K562 (cell line): ENCODE data around the gene ARL4C. TPM values are rescaled to one million over a fixed set of nuclear protein-coding genes. Genes with fewer than 3 reads are reported as not detected.

Experiments
- ATAC-seq: fragments of 200-7000 bp; cut with Tn5 transposase; 3 replicates; pipeline ENCODE4 v1.9.1; 2020; ENCODE audit warnings: moderate library complexity
- BruUV-seq: library from RNA; stranded (reverse); fragments of 400-500 nt; replicated peaks from 2 replicates; lab custom pipeline; 2021; lab: Mats Ljungman, UMichigan
- CTCF ChIA-PET: fragments of 300-600 bp; formaldehyde crosslinking; extraction: SDS; loops from one replicate; lab custom pipeline; 2021; ENCODE audit warnings: low intra/inter-chr PET ratio; lab: Yijun Ruan, JAX
- POLR2A ChIA-PET: fragments of 300-600, 350-650 bp; sonication (Branson Sonifier 250); formaldehyde crosslinking; extraction: SDS; loops from one replicate; lab custom pipeline; 2021; ENCODE audit warnings: antibody characterized with exemption, inconsistent platforms; lab: Yijun Ruan, JAX
- DNase-seq, 4 experiments: peaks; one replicate each; pipeline versions ENCODE4 v3.0.0 to v3.0.0-alpha.2; 2011 to 2018; ENCODE audit warnings: low spot score in 3 of 4, mixed read lengths in 3 of 4; ENCODE audit errors: extremely low read depth in 1 of 4
- FAIRE-seq: peaks from 2 replicates; lab custom pipeline; 2011; peaks lifted over from hg19 to GRCh38; lab: Jason Lieb, UNC
- H2AFZ ChIP-seq: 2 replicates; pipeline ENCODE4 v1.6.0; 2011; ENCODE audit warnings: low read depth, low read length, control low read depth, inconsistent platforms
- H3K27ac ChIP-seq: fragments of 200-600 bp; 3 replicates; pipeline ENCODE4 v1.8.0; 2011; ENCODE audit warnings: low read depth, mild to moderate bottlenecking, control low read depth, inconsistent platforms, low read length, moderate library complexity, mixed read lengths; ENCODE audit errors: extremely low read depth
- H3K27me3 ChIP-seq, 2 experiments: fragments of 300-600 bp in 1 of 2; 2 replicates in 1 of 2; 3 replicates in 1 of 2; pipeline versions ENCODE4 v1.6.0 to v1.8.0; 2011; ENCODE audit warnings: inconsistent platforms in 2 of 2, low read length in 2 of 2, mild to moderate bottlenecking in 1 of 2, mixed read lengths in 1 of 2, moderate library complexity in 1 of 2; ENCODE audit not compliant: control insufficient read depth in 2 of 2, insufficient read depth in 2 of 2
- H3K36me3 ChIP-seq: fragments of 300-600 bp; 3 replicates; pipeline ENCODE4 v1.8.0; 2011; ENCODE audit warnings: mild to moderate bottlenecking, low read length, inconsistent platforms; ENCODE audit not compliant: control insufficient read depth, insufficient read depth
- H3K4me1 ChIP-seq, 2 experiments: fragments of 200-600 bp in 1 of 2; replicated peaks in 1 of 2; 2 replicates in 1 of 2; 3 replicates in 1 of 2; pipeline versions ENCODE4 v1.5.1 to v1.8.0; 2011; ENCODE audit warnings: inconsistent platforms in 2 of 2, low read length in 2 of 2, mild to moderate bottlenecking in 1 of 2, mixed read lengths in 1 of 2, moderate library complexity in 1 of 2; ENCODE audit not compliant: control insufficient read depth in 2 of 2, insufficient read depth in 2 of 2
- H3K4me2 ChIP-seq: 2 replicates; pipeline ENCODE4 v1.6.1; 2011; ENCODE audit warnings: low read length, control low read depth, inconsistent platforms, mixed read lengths; ENCODE audit not compliant: insufficient read depth
- H3K4me3 ChIP-seq: fragments of 200-600 bp; sonication (generic), shearing (Covaris generic); 2 replicates; pipeline ENCODE4 v1.5.1; 2016; ENCODE audit warnings: control low read depth, inconsistent platforms
- H3K79me2 ChIP-seq: fragments of 200-600 bp; 3 replicates; pipeline ENCODE4 v1.8.0; 2011; ENCODE audit warnings: low read length, inconsistent platforms; ENCODE audit not compliant: control insufficient read depth, insufficient read depth
- H3K9ac ChIP-seq, 2 experiments: 2 replicates each; pipeline versions ENCODE4 v1.6.0 to v1.6.1; 2011; ENCODE audit warnings: low read depth in 2 of 2, low read length in 2 of 2, control low read depth in 1 of 2, inconsistent platforms in 1 of 2, mild to moderate bottlenecking in 1 of 2, mixed read lengths in 1 of 2; ENCODE audit not compliant: insufficient read depth in 1 of 2
- H3K9me1 ChIP-seq: one replicate; pipeline ENCODE4 v1.6.0; 2011; ENCODE audit warnings: inconsistent platforms, mild to moderate bottlenecking, low read length, moderate library complexity; ENCODE audit not compliant: control insufficient read depth, insufficient read depth
- H3K9me3 ChIP-seq: replicated peaks from 2 replicates; pipeline ENCODE4 v1.5.1; 2011; ENCODE audit warnings: low read depth, low read length, inconsistent platforms; ENCODE audit not compliant: control insufficient read depth, insufficient read depth
- H4K20me1 ChIP-seq: replicated peaks from 2 replicates; pipeline ENCODE4 v1.6.1; 2011; ENCODE audit warnings: low read length, inconsistent platforms, mixed read lengths; ENCODE audit not compliant: control insufficient read depth, insufficient read depth
- BRCA1 ChIP-seq, 2 experiments: fragments of 450-650 bp in 1 of 2; sonication (generic) in 1 of 2; formaldehyde crosslinking in 1 of 2; IDR thresholded peaks; 2 replicates each; pipeline versions ENCODE4 v1.5.0 to v1.6.1; 2017 to 2020; ENCODE audit warnings: mild to moderate bottlenecking in 1 of 2, missing genetic modification reagents in 1 of 2
- CC2D1A ChIP-seq: fragments of 450-650 bp; IDR thresholded peaks from 2 replicates; pipeline ENCODE4 v1.6.1; 2017; ENCODE audit warnings: mild to moderate bottlenecking
- CTCFL ChIP-seq: IDR thresholded peaks from 2 replicates; pipeline ENCODE4 v1.6.1; 2011; ENCODE audit warnings: borderline replicate concordance, low read depth, mild to moderate bottlenecking, moderate library complexity, low read length; ENCODE audit not compliant: insufficient read depth, poor library complexity, severe bottlenecking
- NR4A1 ChIP-seq, 2 experiments: fragments of 250-450 bp in 1 of 2; fragments of 450-650 bp in 1 of 2; sonication (Bioruptor Pico) in 1 of 2; IDR thresholded peaks; 2 replicates each; pipeline versions ENCODE4 v1.4.0 to v1.6.1; 2016 to 2020; ENCODE audit warnings: mild to moderate bottlenecking in 2 of 2, missing compliant biosample characterization in 1 of 2, missing genetic modification characterization in 1 of 2, moderate library complexity in 1 of 2
- SIX5 ChIP-seq, 2 experiments: IDR thresholded peaks; 2 replicates each; pipeline ENCODE4 v1.6.1; 2011; ENCODE audit warnings: low read length in 2 of 2, borderline replicate concordance in 1 of 2, low read depth in 1 of 2, mild to moderate bottlenecking in 1 of 2, moderate library complexity in 1 of 2; ENCODE audit not compliant: insufficient read depth in 1 of 2
- SNIP1 ChIP-seq: fragments of 450-650 bp; IDR thresholded peaks from 2 replicates; pipeline ENCODE4 v1.7.1; 2017; ENCODE audit warnings: low read depth, mild to moderate bottlenecking
- SP2 ChIP-seq: IDR thresholded peaks from 2 replicates; pipeline ENCODE4 v1.6.1; 2011; ENCODE audit warnings: mild to moderate bottlenecking, low read depth, low read length, moderate library complexity; ENCODE audit not compliant: poor library complexity, severe bottlenecking; ENCODE audit errors: extremely low read depth
- WGBS: fragments of 100-300 bp; shearing (Covaris generic); methylation state at CpG from one replicate; pipeline ENCODE4 v1.1.6; 2016; ENCODE audit warnings: low coverage, mixed read lengths; ENCODE audit not compliant: insufficient coverage; ENCODE audit errors: missing lambda C conversion rate; 5-methylcytosine and 5-hydroxymethylcytosine counted together
- in situ Hi-C: fragments of 300-500 bp; cut with MboI; formaldehyde crosslinking; loops from 4 replicates; pipeline ENCODE4 v1.15.0; 2018; ENCODE audit warnings: inconsistent platforms, mixed read lengths
- intact Hi-C: fragments of 100-400 bp; cut with micrococcal nuclease; formaldehyde crosslinking; loops from 2 replicates; pipeline ENCODE4 v1.14.2; 2022
- polyA plus RNA-seq, 8 experiments: library from polyadenylated mRNA; depleted of rRNA in 4 of 8; stranded (reverse) in 5 of 8; unstranded in 3 of 8; fragments of >200 nt; fragmentation: Nextera tagmentation in 2 of 8; fragmentation: Illumina TruSeq in 1 of 8; extraction: Ambion mirVana in 2 of 8; extraction: Trizol in 1 of 8; gene quantifications; 2 replicates each; pipeline versions ENCODE4 v1.2.1 to v1.2.3, GENCODE V29; 2011 to 2014; ENCODE audit warnings: inconsistent platforms in 1 of 8, missing spikeins in 1 of 8
- total RNA-seq, 7 experiments: library from RNA; depleted of rRNA in 6 of 7; stranded (reverse); fragments of >200 nt in 6 of 7; fragmentation: Illumina TruSeq in 2 of 7; extraction: Trizol in 2 of 7; gene quantifications; 2 replicates each; pipeline versions ENCODE4 v1.2.1 to v1.2.3, GENCODE V29; 2011 to 2021; ENCODE audit warnings: low replicate concordance in 1 of 7

Gene ARL4C
- total and polyA plus RNA-seq, 9 of the 15 experiments (the other 6 are each of a cell fraction or from before 2014, with no cell fraction given), result 0.03 to 0.11 (median 0.04) TPM; not detected in 5

DNA sequence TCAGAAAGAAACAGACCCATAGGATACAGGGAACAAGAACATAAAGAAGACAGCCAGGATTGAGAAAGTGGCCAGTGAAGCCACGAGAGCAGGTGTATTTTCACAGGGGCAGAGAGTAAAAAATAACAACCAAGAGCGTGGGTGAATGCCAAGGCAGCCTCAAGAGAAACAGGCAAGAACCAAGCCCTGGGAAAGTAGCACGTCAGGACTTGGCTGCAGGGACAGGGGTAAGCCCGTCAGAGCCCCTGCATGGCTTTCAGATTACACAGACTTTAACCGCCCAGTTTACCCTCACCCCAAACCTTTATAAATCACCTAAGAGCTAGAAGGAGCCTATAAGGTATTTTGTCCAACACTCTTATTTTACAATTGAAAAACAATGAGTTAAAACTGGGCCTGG, 43.7 kb downstream of the ARL4C start:
- Histone ChIP-seq H3K36me3 (no peaks in the 10 kb centered on the region), H2AFZ (no peak overlapping the region), H3K9me1 (no peaks in the 10 kb centered on the region), H3K4me1 (no peaks in the 10 kb centered on the region), H3K79me2 (no peaks in the 10 kb centered on the region), H3K27me3 (0 out of 5 replicates have a peak, but pooled peaks cover 0 to 5% of the 10 kb centered on the region in 2 experiments), H3K4me3 (no peak overlapping the region), H3K9me3 (no peaks in the 10 kb centered on the region), H4K20me1 (no peaks in the 10 kb centered on the region), H3K9ac (no peak overlapping the region), H3K4me2 (no peak overlapping the region), H3K27ac (no peak overlapping the region)
- WGBS, result 0% methylated on average over 5 of the region's 5 CpGs
- ATAC-seq, result no peak
- TF ChIP-seq SP2 (no peak), CC2D1A (no peak), NR4A1 (CRISPR knock-in tag; IDR thresholded peaks at IDR 0.05) (no peak), NR4A1 (tag; IDR thresholded peaks at IDR 0.05) (no peak), SNIP1 (no peak), BRCA1 (IDR thresholded peaks at IDR 0.05) (no peak), BRCA1 (CRISPR knock-in tag; IDR thresholded peaks at IDR 0.05) (no peak), CTCFL (no peak), SIX5 (IDR thresholded peaks at IDR 0.05; ENCODE audit: borderline replicate concordance in 1 of 2, insufficient read depth in 1 of 2, low read depth in 1 of 2, low read length in 2 of 2) (no peak)
- POLR2A ChIA-PET, result no interaction called here
- no peak for DNase-seq
- CTCF ChIA-PET, result no interaction called here
- in situ Hi-C loops (no loop called here), intact Hi-C loops (no loop called here)
- BruUV-seq, result no TSS peak
- FAIRE-seq, result no peak
